RKO (cell line): ENCODE measurements around the gene NCKAP5.

ENCODE experiments used
- DNase-seq: peaks from one replicate; pipeline ENCODE4 v3.0.0-alpha.2; 2016; ENCODE audit warnings: low spot score

NCKAP5 gene

GRCh38 chr2:132937629-132938028, 630.6 kb downstream of the NCKAP5 start:
- no peak for DNase-seq

DNA sequence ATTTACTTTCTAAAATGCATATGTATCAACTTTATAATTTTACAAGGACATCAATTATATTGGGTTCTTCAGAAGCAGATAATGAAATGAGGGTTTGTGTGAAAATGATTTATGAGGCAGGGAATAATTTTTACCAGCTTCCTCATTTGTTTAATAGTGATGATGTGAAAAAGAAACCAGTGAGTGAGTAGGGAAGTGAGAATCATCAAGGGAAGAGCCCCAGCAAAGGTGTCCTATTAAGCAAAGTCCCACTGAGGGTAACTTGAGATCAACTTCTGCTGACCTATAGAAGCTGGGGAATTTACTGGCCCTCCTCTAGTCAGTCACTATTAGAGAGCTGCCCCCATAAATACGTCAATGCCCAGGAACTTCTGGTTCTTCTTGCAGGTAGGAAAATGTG, 631.5 kb downstream of the NCKAP5 start:
- DNase-seq, result no peak

DNA sequence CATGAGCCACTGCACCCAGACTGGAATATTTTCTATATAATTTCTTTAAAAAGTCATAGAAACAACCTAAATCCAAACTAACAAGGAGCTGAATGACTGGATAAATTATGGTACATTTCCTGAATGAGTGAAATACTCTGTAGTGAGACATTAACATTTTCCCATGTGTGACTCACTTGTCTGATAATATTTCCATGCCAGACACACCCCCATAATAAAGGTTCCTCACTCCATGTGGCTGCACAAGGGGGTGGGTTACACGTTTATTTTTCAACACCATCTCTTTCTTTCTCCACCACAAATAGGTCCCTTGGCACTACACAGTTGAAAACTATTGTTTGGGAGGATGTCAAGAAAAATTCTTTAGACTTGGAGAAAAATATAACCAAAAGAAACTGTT, 632.0 kb downstream of the NCKAP5 start:
- no peak for DNase-seq

GRCh38 chr2:132929786-132930185, 638.5 kb downstream of the NCKAP5 start:
- no peak for DNase-seq

DNA sequence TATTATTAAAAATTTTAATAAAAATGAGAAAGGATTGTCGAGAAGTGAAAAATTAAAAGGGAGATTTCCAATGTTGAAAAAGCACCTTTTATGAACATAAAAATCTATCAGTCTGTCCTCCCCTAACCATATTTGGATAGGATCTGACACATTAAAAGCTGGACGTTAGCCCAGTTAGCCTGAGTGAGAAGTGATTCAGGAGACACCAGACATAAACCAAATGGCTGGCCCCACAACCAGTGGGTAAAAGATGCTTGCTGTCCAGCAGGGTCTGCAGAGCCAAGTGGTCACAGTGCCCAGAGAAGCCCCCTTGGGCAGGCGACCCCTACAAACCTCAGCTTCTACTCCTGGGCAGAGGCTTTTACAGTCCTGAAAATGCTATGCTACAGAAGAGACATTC, 644.5 kb downstream of the NCKAP5 start:
- DNase-seq, result peak; percentile 14

DNA sequence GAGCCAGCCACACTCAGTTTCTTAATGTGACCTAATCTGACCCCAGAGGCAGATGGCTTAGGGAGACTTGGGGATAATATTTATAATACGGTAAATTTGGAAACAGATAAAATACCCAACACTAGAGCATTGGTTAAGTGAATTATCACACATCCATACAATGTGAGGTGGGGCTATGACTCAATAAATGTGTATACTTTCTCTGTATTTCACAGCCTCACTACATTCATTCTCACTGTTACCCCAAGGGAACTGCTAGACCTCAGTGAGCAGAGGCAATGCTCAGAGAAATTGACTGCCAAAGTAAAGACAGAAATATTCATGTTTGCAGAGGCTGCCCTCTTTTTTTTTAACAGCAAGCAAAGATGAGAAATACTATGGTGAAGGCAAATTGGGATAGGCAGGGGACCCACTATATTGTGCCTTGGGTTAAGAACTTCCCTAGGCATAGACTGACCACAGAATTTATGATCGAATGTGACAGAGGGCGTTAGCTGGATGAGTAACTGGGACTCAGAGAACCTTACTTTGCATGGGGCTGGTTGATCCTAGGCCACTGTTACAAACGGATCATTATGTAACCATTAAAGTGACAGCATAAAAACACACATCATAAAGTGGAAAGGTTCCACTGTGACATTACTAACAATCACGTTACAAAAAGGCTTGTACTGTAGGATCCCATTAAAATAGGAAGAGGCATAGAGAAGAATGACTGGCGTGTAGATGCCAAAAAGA, 652.3 kb downstream of the NCKAP5 start:
- DNase-seq, result no peak

- no peak for DNase-seq
Observed at GRCh38 chr2:132911726-132912724, 656.2 kb downstream of the NCKAP5 start.

- no peak for DNase-seq
Observed at GRCh38 chr2:132910432-132910831, 657.8 kb downstream of the NCKAP5 start.

DNA sequence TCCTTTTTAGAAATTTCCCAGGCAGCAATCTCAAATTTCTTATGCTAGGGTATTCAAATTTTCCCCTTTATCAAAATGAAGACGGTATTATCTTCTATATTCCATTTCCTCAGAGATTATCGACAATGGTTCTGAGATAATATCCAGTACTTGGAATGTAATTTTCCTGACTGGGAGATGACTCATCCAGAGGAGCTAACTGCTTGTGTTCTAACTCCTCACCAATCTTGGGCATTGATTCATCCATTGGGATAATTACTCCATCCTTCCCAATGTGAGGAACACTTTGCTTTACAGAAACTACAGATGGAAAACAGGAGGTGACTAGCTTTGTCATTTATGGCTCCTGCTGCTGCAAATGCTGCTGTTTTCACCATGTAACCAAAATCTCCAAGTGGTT, 658.8 kb downstream of the NCKAP5 start:
- no peak for DNase-seq

DNA sequence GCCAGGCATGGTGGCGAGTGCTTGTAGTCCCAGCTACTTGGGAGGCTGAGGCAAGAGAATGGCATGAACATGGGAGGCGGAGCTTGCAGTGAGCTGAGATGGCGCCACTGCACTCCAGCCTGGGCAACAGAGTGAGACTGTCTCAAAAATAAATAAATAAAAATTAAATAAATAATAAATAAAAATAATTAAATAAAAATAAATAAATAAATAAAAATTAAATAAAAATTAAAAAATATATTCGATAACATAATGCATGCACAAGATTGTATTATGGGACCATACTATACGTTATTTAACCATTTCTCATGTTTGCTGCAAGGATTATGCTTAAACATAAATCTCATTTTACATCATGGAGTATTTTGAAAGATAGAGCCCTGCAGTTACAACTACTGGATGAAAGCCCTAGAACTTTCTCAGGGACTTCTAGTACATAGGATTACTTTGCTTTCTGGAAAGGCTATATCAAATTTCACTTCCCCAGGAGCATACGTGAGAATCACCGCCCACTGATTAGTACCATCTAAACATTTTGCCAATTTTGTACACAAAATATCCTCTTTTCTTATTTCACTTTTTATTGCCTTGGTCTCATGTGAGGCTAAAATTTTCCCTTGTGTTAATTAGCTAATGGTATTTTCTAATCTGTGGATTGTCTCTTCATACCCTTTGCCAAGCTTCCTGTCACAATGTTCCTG, 664.0 kb downstream of the NCKAP5 start:
- DNase-seq, result no peak

DNA sequence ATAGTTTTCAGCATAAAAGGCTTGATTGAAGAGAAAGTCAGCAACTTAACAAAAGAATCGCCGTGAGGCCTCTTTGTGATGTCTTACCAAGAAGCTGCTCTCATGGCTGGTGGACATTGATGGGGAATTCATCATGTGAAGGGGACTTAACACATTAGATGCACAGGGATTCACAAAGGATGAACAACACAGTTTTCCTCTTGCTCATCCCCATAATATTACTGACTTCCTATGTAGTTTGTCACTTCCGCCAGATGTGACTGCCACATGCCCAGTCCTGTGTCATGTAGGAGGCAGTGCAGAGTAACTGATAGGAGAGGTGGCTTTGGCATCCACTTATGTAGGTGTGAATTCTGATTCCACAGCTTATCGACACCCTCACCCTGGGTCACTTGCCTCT, 665.6 kb downstream of the NCKAP5 start:
- DNase-seq, result peak; percentile 13

GRCh38 chr2:132901661-132902060, 666.6 kb downstream of the NCKAP5 start:
- DNase-seq, result no peak

DNA sequence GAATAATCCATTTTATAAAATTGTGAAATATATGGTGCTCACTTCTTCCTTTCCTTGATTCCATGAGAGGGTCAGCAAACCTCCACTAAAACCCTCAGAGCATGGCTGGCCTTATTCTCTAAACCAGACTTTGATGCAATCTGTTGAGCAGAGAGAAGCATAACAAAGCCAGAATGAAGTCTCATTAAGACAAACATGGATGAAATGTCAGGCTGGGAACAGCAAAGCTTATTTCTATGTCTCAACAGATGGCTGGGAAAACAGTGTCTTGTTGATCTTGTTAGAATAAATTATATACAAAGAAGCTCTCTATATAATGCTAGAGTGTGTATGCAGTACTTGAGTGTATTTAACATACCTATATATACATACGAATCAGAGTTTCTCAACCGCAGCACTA, 671.2 kb downstream of the NCKAP5 start:
- no peak for DNase-seq

DNA sequence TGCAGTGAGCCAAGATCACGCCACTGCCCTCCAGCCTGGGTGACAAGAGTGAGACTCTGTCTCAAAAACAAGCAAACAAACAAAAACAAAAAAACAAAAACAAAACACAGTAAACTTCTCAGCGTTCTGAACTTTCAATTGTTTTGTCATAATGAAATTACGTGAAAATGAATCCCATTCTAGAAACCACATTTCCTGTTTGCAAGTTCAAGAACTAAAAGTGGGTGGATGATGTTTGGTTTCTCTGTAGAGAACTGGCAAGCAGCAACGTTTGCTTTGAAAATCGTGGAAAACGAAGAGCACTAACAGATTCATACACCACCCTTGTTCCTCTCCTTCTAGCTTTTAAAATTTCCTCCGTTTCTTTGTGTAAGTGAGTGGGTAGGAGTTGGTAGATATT, 672.2 kb downstream of the NCKAP5 start:
- DNase-seq, result no peak

- no peak for DNase-seq
Observed at GRCh38 chr2:132891498-132891897, 676.8 kb downstream of the NCKAP5 start.

DNA sequence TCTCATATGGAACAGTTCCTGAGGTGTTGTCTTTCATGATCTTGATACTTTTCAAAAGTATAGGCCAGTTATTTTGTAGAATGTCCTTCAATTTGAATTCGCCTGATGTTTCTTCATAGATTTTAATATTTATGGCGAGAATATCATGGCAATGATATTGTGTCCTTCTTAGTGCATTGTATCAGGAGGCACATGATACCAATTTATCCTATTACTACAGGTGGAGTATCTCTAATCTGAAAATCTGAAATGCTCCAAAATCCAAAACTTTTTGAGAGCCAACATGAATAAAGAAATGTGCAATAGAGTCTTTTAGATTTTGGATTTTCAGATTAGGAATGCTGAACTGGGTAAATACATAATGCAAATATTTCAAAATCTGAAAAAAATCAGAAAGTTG, 681.7 kb downstream of the NCKAP5 start:
- DNase-seq, result no peak

- DNase-seq, result no peak
Observed at GRCh38 chr2:132884705-132885104, 683.6 kb downstream of the NCKAP5 start.

DNA sequence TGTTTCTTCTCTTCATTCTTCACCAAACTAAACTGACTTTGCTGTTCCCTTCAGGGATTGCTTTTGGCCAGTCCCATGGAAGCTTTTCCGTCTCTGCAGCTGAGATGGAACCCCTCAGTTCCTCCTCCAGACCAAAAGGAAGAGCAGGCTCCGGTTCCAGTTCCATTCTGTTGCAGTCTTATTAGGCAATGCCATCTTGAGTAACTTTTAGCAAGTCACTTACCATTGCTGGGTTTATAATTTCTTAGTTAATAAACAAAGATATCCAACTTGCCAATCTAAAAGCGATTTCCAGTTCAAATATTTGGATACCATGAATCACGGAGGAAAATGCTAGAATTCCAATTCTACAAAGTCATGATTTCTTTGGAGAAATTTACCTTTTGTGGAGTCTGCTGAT, 684.0 kb downstream of the NCKAP5 start:
- no peak for DNase-seq

DNA sequence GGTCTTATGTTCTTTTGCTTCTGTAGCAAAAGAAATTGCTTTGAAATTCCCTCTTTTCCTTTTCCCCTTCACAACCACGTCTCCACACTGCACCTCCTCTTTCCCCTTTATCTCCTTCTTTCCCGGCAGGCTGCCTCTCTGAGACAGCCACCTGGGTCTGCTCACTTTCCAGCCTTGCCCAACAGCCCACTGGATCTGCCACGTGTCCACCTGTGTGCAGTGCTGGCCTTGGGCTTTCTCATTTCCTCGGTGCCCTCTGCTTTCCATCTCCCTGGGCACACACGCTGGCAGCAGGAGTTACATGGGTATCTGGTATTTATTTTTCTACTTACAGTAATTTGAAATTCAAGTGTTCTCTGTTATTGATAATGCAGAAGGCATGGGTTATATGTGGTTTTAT, 684.8 kb downstream of the NCKAP5 start:
- no peak for DNase-seq

DNA sequence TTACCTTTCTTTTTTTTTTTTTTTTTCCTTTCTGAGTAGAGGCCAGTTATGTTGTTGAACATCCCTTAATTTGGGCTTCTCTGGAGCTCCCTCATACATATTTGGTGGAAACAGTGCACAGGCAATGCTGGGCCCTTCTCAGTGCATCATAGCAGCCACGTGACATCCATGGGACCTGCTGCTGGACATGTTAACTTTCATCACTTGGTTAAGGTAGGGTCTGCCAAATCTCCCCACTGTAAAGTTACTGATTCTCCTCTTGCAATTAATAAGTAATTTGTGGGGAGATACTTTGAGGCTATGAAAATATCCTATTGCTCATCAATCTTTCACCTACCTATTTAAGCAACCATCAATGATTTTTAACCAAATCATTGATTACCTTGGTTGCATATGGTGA, 686.7 kb downstream of the NCKAP5 start:
- no peak for DNase-seq

- DNase-seq, result no peak
Observed at GRCh38 chr2:132877923-132878322, 690.3 kb downstream of the NCKAP5 start.

GRCh38 chr2:132876745-132877391, 691.4 kb downstream of the NCKAP5 start:
- DNase-seq, result no peak
